Ectodermal cell (in vitro differentiated cells): ENCODE measurements around the gene ANO9.

ENCODE experiments used
- H3K27ac ChIP-seq: 2 replicates; pipeline ENCODE4 v1.7.0; 2013; ENCODE audit warnings: mild to moderate bottlenecking, low read depth, low read length; ENCODE audit not compliant: insufficient read depth, poor library complexity, severe bottlenecking
- H3K27me3 ChIP-seq: 2 replicates; pipeline ENCODE4 v1.7.0; 2013; ENCODE audit warnings: mild to moderate bottlenecking, low read length; ENCODE audit not compliant: insufficient read depth, control insufficient read depth, poor library complexity, severe bottlenecking
- H3K36me3 ChIP-seq: one replicate; pipeline ENCODE4 v1.7.0; 2013; ENCODE audit warnings: low read length; ENCODE audit not compliant: control insufficient read depth, insufficient read depth
- H3K4me1 ChIP-seq: one replicate; pipeline ENCODE4 v1.7.0; 2013; ENCODE audit warnings: low read length; ENCODE audit not compliant: control insufficient read depth, insufficient read depth
- H3K4me3 ChIP-seq: 2 replicates; pipeline ENCODE4 v1.7.0; 2013; ENCODE audit warnings: low read depth, low read length, control low read depth; ENCODE audit not compliant: insufficient read depth
- H3K9me3 ChIP-seq: 2 replicates; pipeline ENCODE4 v1.7.0; 2013; ENCODE audit warnings: mild to moderate bottlenecking, low read length, moderate library complexity; ENCODE audit not compliant: control insufficient read depth
- WGBS, 2 experiments: methylation state at CpG; one replicate each; pipeline ENCODE4 v1.1.7; 2013; ENCODE audit warnings: missing lambda C conversion rate in 2 of 2; 5-methylcytosine and 5-hydroxymethylcytosine counted together

The ANO9 gene

GRCh38 chr11:381501-382072 lies 60.2 kb downstream of the ANO9 start:
- Histone ChIP-seq H3K4me1 (no peaks in the 10 kb centered on the region), H3K27me3 (no peaks in the 10 kb centered on the region), H3K9me3 (no peaks in the 10 kb centered on the region), H3K27ac (no peak overlapping the region), H3K36me3 (peaks cover 13% of the 10 kb centered on the region), H3K4me3 (no peak overlapping the region)
- WGBS, 2 experiments: 94 to 95% methylated on average over 31 of the region's 35 CpGs

- H3K9me3 ChIP-seq: no peaks in the 10 kb centered on the region
- no peaks in the 10 kb centered on the region for H3K4me1 ChIP-seq
- WGBS, 2 experiments: 94 to 95% methylated on average over 8 to 9 of the region's 14 CpGs
- no peaks in the 10 kb centered on the region for H3K27me3 ChIP-seq
- H3K36me3 ChIP-seq: peaks cover 13% of the 10 kb centered on the region
- H3K4me3 ChIP-seq: no peak overlapping the region
- H3K27ac ChIP-seq: no peak overlapping the region
These were observed 60.8 kb downstream of the ANO9 start for GRCh38 chr11:380996-381395.

- no peak overlapping the region for H3K4me3 ChIP-seq
- no peaks in the 10 kb centered on the region for H3K4me1 ChIP-seq
- H3K27ac ChIP-seq: no peak overlapping the region
- H3K27me3 ChIP-seq: no peaks in the 10 kb centered on the region
- WGBS, 2 experiments: 96 to 97% methylated on average over 23 of the region's 23 CpGs
- H3K36me3 ChIP-seq: peaks cover 18% of the 10 kb centered on the region
- H3K9me3 ChIP-seq: no peaks in the 10 kb centered on the region
These were observed 61.3 kb downstream of the ANO9 start for GRCh38 chr11:380491-380890.

GRCh38 chr11:380095-380480 lies 61.7 kb downstream of the ANO9 start:
- no peak overlapping the region for H3K27ac ChIP-seq
- peaks cover 18% of the 10 kb centered on the region for H3K36me3 ChIP-seq
- H3K27me3 ChIP-seq: no peaks in the 10 kb centered on the region
- no peaks in the 10 kb centered on the region for H3K4me1 ChIP-seq
- no peak overlapping the region for H3K4me3 ChIP-seq
- 93 to 95% methylated on average over 35 of the region's 35 CpGs for WGBS, 2 experiments
- no peaks in the 10 kb centered on the region for H3K9me3 ChIP-seq

GRCh38 chr11:379205-380094 lies 62.4 kb downstream of the ANO9 start:
- Histone ChIP-seq H3K9me3 (no peaks in the 10 kb centered on the region), H3K4me1 (no peaks in the 10 kb centered on the region), H3K4me3 (no peak overlapping the region), H3K27ac (no peak overlapping the region), H3K36me3 (peaks cover 18% of the 10 kb centered on the region), H3K27me3 (no peaks in the 10 kb centered on the region)
- 96% methylated on average over 87 of the region's 87 CpGs for WGBS, 2 experiments

- Histone ChIP-seq H3K27ac (no peak overlapping the region), H3K4me3 (no peak overlapping the region), H3K27me3 (no peaks in the 10 kb centered on the region), H3K9me3 (no peaks in the 10 kb centered on the region), H3K4me1 (no peaks in the 10 kb centered on the region), H3K36me3 (peaks cover 31% of the 10 kb centered on the region)
- 89 to 92% methylated on average over 11 of the region's 11 CpGs for WGBS, 2 experiments
These were observed 63.8 kb downstream of the ANO9 start for GRCh38 chr11:377883-378500.

GRCh38 chr11:377174-377865 lies 64.5 kb downstream of the ANO9 start:
- Histone ChIP-seq H3K36me3 (peaks cover 35% of the 10 kb centered on the region), H3K27ac (no peak overlapping the region), H3K4me3 (no peak overlapping the region), H3K9me3 (no peaks in the 10 kb centered on the region), H3K4me1 (no peaks in the 10 kb centered on the region), H3K27me3 (no peaks in the 10 kb centered on the region)
- WGBS, 2 experiments: 96% methylated on average over 44 of the region's 44 CpGs

- Histone ChIP-seq H3K4me3 (no peak overlapping the region), H3K27ac (no peak overlapping the region), H3K36me3 (peaks cover 35% of the 10 kb centered on the region), H3K9me3 (no peaks in the 10 kb centered on the region), H3K27me3 (no peaks in the 10 kb centered on the region), H3K4me1 (no peaks in the 10 kb centered on the region)
- WGBS, 2 experiments: 96 to 97% methylated on average over 70 of the region's 70 CpGs
These were observed 65.2 kb downstream of the ANO9 start for GRCh38 chr11:376531-377173.

- H3K36me3 ChIP-seq: peaks cover 30% of the 10 kb centered on the region
- H3K27me3 ChIP-seq: no peaks in the 10 kb centered on the region
- H3K4me1 ChIP-seq: peaks cover 7% of the 10 kb centered on the region
- WGBS, 2 experiments: 92 to 95% methylated on average over 41 of the region's 41 CpGs
- H3K27ac ChIP-seq: no peak overlapping the region
- H3K9me3 ChIP-seq: no peaks in the 10 kb centered on the region
- no peak overlapping the region for H3K4me3 ChIP-seq
These were observed 66.5 kb downstream of the ANO9 start for GRCh38 chr11:375065-376025.
